Measurements from ENCODE around the gene TAF10.

TAF10 gene

GRCh38 chr11:6612213-6613041 is at the start of gene TAF10:
TSS of gene TAF10 (minus strand) at chr11:6612216. CDS start at chr11:6612189, 27 bp downstream.
- peak; percentile 93 for DNase-seq

DNA sequence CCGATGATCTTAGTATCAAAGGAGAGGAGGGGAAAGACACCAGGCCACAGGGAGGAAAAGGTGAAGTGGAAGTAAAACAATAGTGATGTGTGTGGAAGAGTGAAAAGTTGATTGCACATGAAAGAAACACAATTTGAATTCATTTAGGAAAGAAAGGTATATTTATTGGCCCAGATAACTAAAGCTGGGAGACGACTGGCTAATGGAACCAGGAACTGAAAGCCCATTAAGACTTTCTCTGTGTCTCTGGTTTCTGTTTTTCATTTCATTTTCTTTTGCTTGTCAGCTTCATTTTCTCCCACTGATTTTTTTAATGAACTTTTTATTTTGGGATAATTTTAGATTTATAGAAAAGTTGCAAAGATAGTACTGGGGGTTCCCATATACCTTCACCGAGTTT is 48.7 kb upstream of the TAF10 start:
- DNase-seq: no peak

DNA sequence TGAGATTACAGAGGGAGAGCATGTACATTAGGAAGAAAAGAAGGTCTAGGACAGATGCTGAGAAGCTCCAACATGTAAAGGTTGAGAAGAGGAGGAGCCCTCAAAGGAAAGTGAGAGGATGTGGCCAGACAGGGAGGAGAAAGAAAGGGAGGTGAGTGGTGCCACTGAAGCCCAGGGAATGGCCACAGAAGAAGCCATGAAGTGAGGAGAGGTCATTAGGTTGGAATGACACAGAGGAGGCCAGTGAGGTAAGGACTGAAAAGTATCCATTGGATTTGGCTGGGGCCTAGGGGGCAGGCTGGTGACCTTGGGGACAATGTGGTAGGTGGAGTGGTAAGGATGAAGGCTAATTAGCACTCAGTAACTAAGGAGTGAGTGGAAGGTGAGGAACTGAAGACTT is 46.6 kb upstream of the TAF10 start:
- no peak for DNase-seq

DNA sequence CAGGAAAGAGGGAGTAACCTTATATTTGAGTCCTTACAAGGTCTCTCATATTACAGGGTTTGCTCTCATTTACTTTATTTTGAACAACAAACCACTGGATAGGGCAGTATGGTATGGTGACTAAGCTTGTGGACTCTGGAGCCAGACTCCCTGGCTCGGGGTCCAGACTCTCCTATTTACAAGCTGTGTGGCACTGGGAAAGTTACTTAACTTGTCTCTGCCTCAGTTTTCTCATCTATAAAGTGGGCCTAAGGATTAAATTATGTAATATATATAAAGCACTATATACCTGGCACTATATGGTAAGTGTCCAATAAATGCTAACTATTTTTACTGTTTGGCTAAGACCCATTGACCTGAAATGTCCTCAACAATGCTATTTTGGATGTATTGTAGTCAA is 45.3 kb upstream of the TAF10 start:
- DNase-seq: no peak

- DNase-seq: no peak
Measured at GRCh38 chr11:6656936-6657335, 44.9 kb upstream of the TAF10 start.

- no peak for DNase-seq
Measured at GRCh38 chr11:6656584-6656915, 44.5 kb upstream of the TAF10 start.

DNA sequence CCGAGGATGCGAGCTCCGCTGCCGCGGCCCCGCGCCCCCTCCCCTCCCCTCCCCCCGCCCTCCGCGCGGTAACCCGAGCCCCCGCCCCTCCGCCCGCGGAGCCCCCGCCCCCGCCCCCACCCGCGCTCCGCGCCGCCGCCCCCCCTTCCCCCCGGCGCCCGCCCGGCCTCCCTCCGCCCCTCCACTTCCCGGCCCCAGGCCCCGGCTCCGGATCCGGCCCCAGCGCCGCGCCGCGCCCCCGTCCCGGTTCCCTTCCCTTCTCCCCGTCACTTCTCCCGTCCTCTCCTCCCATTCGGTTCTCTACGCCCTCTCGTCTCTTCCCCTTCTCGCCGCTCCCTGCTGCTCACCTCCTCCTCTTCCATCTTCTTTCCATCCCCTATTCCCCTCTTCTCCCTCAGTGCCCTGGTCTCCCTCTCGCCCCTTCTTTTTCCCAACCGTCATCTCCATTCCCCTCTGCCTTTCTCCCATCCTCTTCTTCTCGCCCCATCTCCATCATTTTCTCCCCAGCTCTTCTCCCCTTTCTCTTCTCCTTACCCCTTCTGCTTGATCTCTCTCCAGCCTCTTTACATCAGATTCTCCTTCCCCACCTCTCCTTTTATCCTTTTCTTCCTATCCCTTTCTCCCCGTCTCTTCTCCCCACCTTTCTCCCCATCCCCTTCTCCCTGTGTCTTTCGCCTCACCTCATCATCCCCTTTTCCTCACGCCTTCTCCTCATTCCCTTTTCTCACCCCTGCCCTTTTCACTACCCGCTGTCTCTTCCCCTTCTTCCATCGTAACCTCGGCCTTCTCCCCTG is 44.0 kb upstream of the TAF10 start, which contains the start of gene DCHS1:
DCHS1 (minus strand) TSS at position 20 of the 794 bp plus-strand sequence. CDS start 14,196 bp downstream, outside the sequence.
- DNase-seq: peak; percentile 34

DNA sequence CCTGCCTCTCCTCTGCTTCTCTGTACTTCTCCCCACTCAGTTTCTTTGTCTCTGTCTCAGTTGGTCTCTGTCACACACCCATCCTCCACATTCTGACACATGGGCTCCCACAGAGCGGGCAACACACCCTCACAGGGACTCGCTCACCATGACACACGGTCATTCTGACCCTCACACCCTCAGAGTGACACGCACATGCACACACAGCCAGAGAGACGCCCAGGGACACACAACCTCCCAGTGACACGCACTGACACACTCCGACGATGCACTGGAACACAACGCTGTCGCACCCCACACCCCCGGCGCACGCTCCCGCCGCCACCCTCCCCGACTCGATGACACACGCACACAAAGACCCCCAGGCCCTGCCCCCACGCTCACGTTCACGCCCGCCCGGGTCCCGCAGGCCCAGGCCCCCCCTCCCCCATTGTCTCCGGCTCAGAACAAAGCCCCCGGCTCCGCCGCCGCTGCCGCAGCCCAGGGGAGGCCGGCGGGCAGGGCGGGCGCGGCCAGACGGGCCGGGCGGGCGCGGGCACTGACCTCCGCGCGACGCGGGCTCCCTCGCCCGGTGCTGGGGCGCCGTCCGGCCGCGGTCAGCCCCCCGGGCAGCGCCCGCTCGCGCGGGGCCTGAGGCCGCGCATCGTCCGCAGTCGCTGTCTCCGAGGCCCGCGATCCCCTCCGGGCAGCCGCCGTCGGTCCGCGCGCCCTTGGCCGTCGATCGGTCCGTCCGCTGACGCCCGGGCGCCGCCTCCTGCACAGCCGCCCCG is 43.2 kb upstream of the TAF10 start:
- no peak for DNase-seq

- no peak for DNase-seq
Measured at GRCh38 chr11:6654281-6655019, 42.4 kb upstream of the TAF10 start.

- no peak for DNase-seq
Measured at GRCh38 chr11:6653656-6654055, 41.6 kb upstream of the TAF10 start.

- no peak for DNase-seq
Measured at GRCh38 chr11:6653097-6653496, 41.1 kb upstream of the TAF10 start.

DNA sequence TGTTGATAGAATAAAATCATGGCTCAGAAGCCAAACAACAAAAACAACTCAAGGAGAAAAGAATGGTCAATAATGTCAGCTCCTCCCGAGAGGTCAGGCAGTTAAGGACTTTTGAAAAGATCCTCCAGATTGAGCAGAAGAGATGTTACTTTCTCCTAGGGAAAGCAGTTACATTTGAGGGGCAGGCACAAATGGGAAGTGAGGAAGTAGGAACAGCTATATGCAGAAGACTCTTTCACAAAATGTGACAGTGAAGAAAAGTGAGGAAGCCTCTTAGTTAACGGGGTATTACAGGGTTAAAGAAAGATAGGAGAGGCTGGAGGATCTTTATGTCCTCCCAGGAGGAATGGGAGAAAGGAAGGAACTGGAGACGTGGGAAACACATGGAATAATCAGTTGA is 40.2 kb upstream of the TAF10 start:
- no peak for DNase-seq

DNA sequence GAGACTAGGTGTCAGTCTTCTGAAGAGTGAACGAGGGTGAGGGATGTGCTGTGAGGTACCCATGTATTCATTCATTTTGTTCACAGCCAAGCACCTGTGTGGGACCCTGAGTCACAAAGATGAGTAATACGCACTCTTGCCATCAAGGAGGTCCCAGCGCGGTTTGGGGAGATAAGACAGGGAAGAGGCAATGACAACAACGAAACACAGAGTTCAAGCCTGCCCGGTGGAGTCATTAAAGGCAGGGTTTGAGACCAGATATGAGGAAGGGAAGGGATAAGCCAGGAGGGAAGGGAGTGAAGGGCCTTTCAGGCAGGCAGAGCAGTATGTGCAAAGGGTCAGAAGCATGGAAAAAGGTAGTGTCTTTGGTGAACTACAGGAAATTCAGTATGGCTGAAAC is 39.0 kb upstream of the TAF10 start:
- no peak for DNase-seq

- no peak for DNase-seq
Measured at GRCh38 chr11:6650104-6650503, 38.1 kb upstream of the TAF10 start.

- DNase-seq: no peak
Measured at GRCh38 chr11:6648501-6648900, 36.5 kb upstream of the TAF10 start.

DNA sequence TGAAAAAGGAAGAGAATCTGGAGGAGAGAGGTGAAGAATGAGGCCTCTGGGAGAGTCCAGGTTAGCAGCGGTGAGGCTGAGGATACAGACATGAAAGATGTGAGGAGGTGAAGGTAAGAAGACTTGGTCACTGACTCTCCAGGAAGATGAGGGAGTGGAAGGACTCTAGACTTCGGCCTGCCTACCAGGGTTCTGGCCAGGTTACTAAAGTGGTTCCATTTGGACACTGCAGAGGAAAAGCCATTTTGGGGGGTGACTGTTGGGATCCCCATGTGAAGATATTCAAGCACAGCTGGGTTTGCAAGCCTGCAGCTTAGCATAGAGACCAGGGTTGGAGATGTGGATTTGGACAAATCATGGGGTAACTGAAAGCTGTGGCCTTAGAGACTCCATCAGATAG is 35.8 kb upstream of the TAF10 start:
- no peak for DNase-seq

DNA sequence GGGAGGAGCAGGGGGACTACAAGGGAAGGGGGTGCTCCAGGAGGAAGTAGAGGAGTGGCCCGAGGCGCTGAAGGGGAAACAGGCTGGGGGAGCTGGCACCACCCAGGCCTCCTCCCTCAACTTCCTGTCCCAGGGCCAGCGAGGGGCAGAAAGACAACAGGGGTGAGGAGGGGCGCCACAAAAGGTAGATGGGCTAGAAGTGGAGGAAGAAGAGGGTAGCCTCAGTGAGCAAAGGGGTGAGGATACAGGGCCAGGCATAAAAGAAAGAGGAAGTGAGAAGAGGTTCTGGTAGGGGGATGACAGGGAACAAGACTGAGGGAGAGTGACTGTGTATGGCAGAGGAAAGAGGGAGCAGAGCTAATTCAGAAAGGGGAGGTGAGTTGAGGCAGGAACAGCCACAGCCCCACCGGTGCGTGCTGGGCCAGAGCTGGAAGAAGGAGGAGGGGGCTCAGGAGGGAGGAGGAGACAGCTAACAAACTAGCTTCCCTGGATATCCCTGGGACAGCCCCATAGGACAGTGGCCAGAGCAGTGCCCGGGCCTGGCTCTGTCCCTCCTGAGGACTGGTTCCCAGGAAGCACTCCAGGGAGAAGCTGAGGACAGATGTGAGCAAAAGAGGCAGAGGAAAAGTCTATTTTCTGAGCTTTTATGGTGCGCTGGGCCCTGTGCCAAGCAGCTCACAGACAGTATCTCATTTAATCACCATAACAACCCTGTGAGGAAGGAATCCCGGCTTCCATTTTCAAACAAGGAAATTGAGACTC is 35.1 kb upstream of the TAF10 start:
- no peak for DNase-seq

- DNase-seq: no peak
Measured at GRCh38 chr11:6646576-6646917, 34.5 kb upstream of the TAF10 start.

- DNase-seq: no peak
Measured at GRCh38 chr11:6646071-6646470, 34.1 kb upstream of the TAF10 start.

DNA sequence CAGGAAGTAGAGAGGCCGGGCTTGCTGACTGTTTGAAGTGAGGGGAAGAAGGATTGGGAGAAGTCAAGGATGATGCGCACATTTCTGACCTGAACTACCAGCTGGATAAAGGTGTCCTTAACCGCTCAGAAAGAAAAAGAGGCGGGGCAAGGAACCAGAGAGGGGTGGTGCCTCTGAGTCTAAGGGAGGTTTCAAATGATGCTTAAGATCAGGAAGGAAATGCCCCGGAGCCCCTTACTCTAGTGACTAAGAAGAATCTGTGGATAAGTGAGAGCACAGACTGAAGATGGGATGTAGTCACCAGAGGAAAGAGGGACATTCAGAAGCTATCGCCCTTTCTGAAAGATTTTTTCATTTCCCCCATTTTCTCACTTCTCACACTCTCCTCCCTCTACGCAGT is 30.9 kb upstream of the TAF10 start:
- DNase-seq: no peak

GRCh38 chr11:6640985-6641701 is 29.1 kb upstream of the TAF10 start:
- no peak for DNase-seq

Data from NCI-H1105 (cell line).